ENCODE measurements around the gene SMCR8. TPM values are rescaled to one million over a fixed set of nuclear protein-coding genes. Genes with fewer than 3 reads are reported as not detected.

The SMCR8 gene
- polyA plus RNA-seq, 3 donors: 2.4 to 24.4 (median 5.3) TPM

DNA sequence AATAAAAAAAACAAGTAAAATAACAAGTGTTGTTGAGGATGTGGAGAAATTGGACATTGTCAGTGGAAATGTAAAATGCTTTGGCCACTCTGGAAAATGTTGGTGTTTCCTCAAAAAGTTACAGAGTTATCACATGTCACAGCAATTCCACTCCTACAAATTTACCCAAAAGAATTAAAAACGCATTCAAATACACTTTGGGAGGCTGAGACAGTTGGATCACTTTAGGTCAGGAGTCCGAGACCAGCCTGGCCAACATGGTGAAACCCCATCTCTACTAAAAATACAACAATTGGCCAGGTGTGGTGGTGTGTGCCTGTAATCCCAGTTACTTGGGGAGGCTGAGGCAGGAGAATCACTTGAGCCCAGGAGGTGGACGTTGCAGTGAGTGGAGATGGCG, 5.9 kb upstream of the SMCR8 start:
- peak overlapping the region in 1 of 7 donors; percentile 40 for H3K27ac Mint-ChIP-seq
- peaks cover 27 to 43% of the 10 kb centered on the region in 2 donors for H3K4me1 ChIP-seq (ENCODE audit: control insufficient read depth in 1 of 2, insufficient read depth in 2 of 2, low read length in 2 of 2)
- no peaks in the 10 kb centered on the region for H3K9me3 Mint-ChIP-seq
- peaks cover 57 to 76% of the 10 kb centered on the region in 2 donors for H3K36me3 Mint-ChIP-seq
- H3K4me3 ChIP-seq (replicated peaks in 1 of 3; ENCODE audit: low read depth in 2 of 3, low read length in 3 of 3): no peak overlapping the region
- DNase-seq: no peak
- no peak overlapping the region for H3K4me2 ChIP-seq (replicated peaks; ENCODE audit: extremely low read depth, low read length, poor library complexity, severe bottlenecking)
- no peaks in the 10 kb centered on the region for H3K27me3 Mint-ChIP-seq (ENCODE audit: low read depth in 3 of 3)
- peaks cover 33% of the 10 kb centered on the region for H4K20me1 ChIP-seq (ENCODE audit: insufficient read depth, low read length)
- H3K36me3 ChIP-seq (replicated peaks in 1 of 2; ENCODE audit: control insufficient read depth in 1 of 2, insufficient read depth in 2 of 2, low read length in 2 of 2): peaks cover 49 to 81% of the 10 kb centered on the region in 2 donors
- no peaks in the 10 kb centered on the region for H3K9me3 ChIP-seq (replicated peaks in 1 of 2; ENCODE audit: control insufficient read depth in 1 of 2, insufficient read depth in 1 of 2, low read length in 2 of 2)
- no CpG with 5 or more reads among the region's 4 CpGs for WGBS (ENCODE audit: insufficient coverage)
- peaks cover 79% of the 10 kb centered on the region for H3K79me2 ChIP-seq (ENCODE audit: insufficient read depth, low read length)
- H3K4me1 Mint-ChIP-seq: peaks cover 41% of the 10 kb centered on the region
- no peak overlapping the region for H2AFZ ChIP-seq (ENCODE audit: insufficient read depth, low read depth, low read length, poor library complexity, severe bottlenecking)
- no peak overlapping the region for H3K27ac ChIP-seq (ENCODE audit: low read depth in 1 of 2, low read length in 2 of 2)
- H3K9ac ChIP-seq (ENCODE audit: insufficient read depth, low read length, poor library complexity, severe bottlenecking): no peak overlapping the region
- intact Hi-C loops (cut with micrococcal nuclease): no loop called here
- H3K27me3 ChIP-seq (ENCODE audit: control insufficient read depth in 2 of 2, insufficient read depth in 2 of 2, low read length in 2 of 2): no peaks in the 10 kb centered on the region
- H3K4me3 Mint-ChIP-seq: no peak overlapping the region
- TF ChIP-seq, protein P1, sequence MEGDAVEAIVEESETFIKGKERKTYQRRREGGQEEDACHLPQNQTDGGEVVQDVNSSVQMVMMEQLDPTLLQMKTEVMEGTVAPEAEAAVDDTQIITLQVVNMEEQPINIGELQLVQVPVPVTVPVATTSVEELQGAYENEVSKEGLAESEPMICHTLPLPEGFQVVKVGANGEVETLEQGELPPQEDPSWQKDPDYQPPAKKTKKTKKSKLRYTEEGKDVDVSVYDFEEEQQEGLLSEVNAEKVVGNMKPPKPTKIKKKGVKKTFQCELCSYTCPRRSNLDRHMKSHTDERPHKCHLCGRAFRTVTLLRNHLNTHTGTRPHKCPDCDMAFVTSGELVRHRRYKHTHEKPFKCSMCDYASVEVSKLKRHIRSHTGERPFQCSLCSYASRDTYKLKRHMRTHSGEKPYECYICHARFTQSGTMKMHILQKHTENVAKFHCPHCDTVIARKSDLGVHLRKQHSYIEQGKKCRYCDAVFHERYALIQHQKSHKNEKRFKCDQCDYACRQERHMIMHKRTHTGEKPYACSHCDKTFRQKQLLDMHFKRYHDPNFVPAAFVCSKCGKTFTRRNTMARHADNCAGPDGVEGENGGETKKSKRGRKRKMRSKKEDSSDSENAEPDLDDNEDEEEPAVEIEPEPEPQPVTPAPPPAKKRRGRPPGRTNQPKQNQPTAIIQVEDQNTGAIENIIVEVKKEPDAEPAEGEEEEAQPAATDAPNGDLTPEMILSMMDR (IDR thresholded peaks at IDR 0.05): no peak

DNA sequence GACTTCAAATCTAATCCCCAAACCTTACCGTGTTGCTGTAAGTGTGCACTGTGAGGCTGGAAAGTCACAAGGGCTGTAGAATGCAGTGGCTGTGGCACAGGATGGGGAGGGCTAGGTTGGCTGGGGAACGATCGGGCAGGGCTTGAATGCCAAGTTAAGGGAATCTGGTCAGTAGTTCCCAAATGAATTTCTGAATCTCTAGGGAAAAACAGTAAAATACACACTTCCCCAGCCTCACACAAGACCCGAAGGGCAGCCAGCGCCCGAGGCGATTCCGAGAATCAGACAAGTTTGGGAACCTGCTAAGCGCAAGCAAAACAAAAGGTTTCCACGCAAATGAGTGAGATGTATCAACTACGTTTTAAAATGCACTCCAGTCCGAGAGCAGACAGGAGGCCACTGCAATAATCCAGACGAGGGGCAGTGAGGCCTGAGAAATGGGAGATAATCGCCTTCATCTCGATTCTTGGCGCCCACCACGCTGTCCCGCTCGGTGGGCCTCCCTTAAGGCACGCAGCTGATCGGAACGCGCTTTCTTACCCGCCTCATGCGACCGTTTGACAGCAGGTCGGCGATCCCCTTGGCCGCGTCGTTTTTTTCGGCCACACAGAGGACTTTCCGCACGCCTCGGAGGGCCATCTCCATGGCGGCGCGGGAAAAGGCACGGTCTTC, 898 bp upstream of the SMCR8 start:
- DNase-seq: no peak
- peak overlapping the region; percentile 99 for H3K4me2 ChIP-seq (replicated peaks; ENCODE audit: extremely low read depth, low read length, poor library complexity, severe bottlenecking)
- intact Hi-C loops (cut with micrococcal nuclease): loop anchor here (2.0 kb wide), 2 partner anchors 13 to 53 kb away; partner anchors contain the start of gene MIEF2 (in 2 of the 2)
- H3K27me3 Mint-ChIP-seq (ENCODE audit: low read depth in 3 of 3): no peaks in the 10 kb centered on the region
- peaks cover 0 to 4% (median 2%) of the 10 kb centered on the region in 7 donors for H3K9me3 Mint-ChIP-seq
- peaks cover 94% of the 10 kb centered on the region for H3K79me2 ChIP-seq (ENCODE audit: insufficient read depth, low read length)
- H3K9me3 ChIP-seq (replicated peaks in 1 of 2; ENCODE audit: control insufficient read depth in 1 of 2, insufficient read depth in 1 of 2, low read length in 2 of 2): no peaks in the 10 kb centered on the region
- H3K4me3 ChIP-seq (replicated peaks in 1 of 3; ENCODE audit: low read depth in 2 of 3, low read length in 3 of 3): peak overlapping the region; percentile 55 to 88 (median 84)
- H2AFZ ChIP-seq (ENCODE audit: insufficient read depth, low read depth, low read length, poor library complexity, severe bottlenecking): peak overlapping the region; percentile 87
- peaks cover 47 to 53% of the 10 kb centered on the region in 2 donors for H3K36me3 Mint-ChIP-seq
- H3K4me1 ChIP-seq (ENCODE audit: control insufficient read depth in 1 of 2, insufficient read depth in 2 of 2, low read length in 2 of 2): peaks cover 57 to 79% of the 10 kb centered on the region in 2 donors
- TF ChIP-seq, protein P1 (IDR thresholded peaks at IDR 0.05): no peak
- peak overlapping the region; percentile 93 to 97 for H3K4me3 Mint-ChIP-seq
- 0% methylated on average over 35 of the region's 39 CpGs for WGBS (ENCODE audit: insufficient coverage)
- H3K27ac ChIP-seq (ENCODE audit: low read depth in 1 of 2, low read length in 2 of 2): peak overlapping the region; percentile 97 to 100
- peak overlapping the region; percentile 98 for H3K9ac ChIP-seq (ENCODE audit: insufficient read depth, low read length, poor library complexity, severe bottlenecking)
- H3K4me1 Mint-ChIP-seq: peaks cover 71% of the 10 kb centered on the region
- no peaks in the 10 kb centered on the region for H3K27me3 ChIP-seq (ENCODE audit: control insufficient read depth in 2 of 2, insufficient read depth in 2 of 2, low read length in 2 of 2)
- peaks cover 16 to 39% of the 10 kb centered on the region in 2 donors for H3K36me3 ChIP-seq (replicated peaks in 1 of 2; ENCODE audit: control insufficient read depth in 1 of 2, insufficient read depth in 2 of 2, low read length in 2 of 2)
- peak overlapping the region; percentile 98 to 100 (median 100) for H3K27ac Mint-ChIP-seq
- peaks cover 69% of the 10 kb centered on the region for H4K20me1 ChIP-seq (ENCODE audit: insufficient read depth, low read length)

Data from CD14-positive monocyte (primary cell).